GM13976 (cell line): ENCODE results near the gene RSPRY1.

Source experiments
- DNase-seq: peaks from one replicate; pipeline ENCODE4 v3.0.0; 2012; ENCODE audit warnings: low spot score
- in situ Hi-C: fragments of 300-500 bp; cut with MboI; formaldehyde crosslinking; loops from one replicate; pipeline ENCODE4 v1.12.0; 2022; ENCODE audit warnings: low sequenced_read_pairs, mixed read lengths, inconsistent platforms; ENCODE audit not compliant: unreplicated experiment
- TF ChIP-seq, protein P1 (sequence below): IDR thresholded peaks from 2 replicates; pipeline ENCODE4 v1.5.1; 2012; ENCODE audit warnings: borderline replicate concordance, mild to moderate bottlenecking; ENCODE audit not compliant: insufficient read depth; ENCODE audit errors: extremely low read depth, missing control alignments, control extremely low read depth

RSPRY1 gene

DNA sequence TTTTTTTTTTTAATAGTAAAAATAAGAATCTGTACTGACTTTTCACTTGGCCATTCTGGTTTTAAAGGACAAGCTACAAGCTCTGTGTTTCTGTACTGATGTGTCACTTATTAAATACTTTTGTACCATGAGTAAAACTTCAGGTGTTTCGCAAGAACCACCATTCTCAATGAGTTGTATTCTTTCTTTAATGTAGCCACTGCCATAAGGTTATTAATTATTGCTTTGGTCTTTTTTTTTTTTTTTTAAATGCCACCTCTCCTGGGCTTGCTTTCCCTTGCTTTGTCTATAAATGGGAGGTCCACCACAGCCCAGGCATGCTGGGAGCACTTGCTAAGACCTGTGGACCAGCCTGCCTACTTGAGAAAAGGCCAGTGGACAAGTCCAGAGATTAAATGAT lies 67.3 kb downstream of the RSPRY1 start:
- in situ Hi-C loops: no loop called here
- no peak for DNase-seq
- TF ChIP-seq, protein P1, sequence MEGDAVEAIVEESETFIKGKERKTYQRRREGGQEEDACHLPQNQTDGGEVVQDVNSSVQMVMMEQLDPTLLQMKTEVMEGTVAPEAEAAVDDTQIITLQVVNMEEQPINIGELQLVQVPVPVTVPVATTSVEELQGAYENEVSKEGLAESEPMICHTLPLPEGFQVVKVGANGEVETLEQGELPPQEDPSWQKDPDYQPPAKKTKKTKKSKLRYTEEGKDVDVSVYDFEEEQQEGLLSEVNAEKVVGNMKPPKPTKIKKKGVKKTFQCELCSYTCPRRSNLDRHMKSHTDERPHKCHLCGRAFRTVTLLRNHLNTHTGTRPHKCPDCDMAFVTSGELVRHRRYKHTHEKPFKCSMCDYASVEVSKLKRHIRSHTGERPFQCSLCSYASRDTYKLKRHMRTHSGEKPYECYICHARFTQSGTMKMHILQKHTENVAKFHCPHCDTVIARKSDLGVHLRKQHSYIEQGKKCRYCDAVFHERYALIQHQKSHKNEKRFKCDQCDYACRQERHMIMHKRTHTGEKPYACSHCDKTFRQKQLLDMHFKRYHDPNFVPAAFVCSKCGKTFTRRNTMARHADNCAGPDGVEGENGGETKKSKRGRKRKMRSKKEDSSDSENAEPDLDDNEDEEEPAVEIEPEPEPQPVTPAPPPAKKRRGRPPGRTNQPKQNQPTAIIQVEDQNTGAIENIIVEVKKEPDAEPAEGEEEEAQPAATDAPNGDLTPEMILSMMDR: no peak

GRCh38 chr16:57255686-57256415 lies 69.7 kb downstream of the RSPRY1 start:
- in situ Hi-C loops: no loop called here
- DNase-seq: no peak
- TF ChIP-seq, protein P1: no peak

GRCh38 chr16:57256601-57257395 lies 70.7 kb downstream of the RSPRY1 start:
- in situ Hi-C loops: no loop called here
- TF ChIP-seq, protein P1: no peak
- no peak for DNase-seq

DNA sequence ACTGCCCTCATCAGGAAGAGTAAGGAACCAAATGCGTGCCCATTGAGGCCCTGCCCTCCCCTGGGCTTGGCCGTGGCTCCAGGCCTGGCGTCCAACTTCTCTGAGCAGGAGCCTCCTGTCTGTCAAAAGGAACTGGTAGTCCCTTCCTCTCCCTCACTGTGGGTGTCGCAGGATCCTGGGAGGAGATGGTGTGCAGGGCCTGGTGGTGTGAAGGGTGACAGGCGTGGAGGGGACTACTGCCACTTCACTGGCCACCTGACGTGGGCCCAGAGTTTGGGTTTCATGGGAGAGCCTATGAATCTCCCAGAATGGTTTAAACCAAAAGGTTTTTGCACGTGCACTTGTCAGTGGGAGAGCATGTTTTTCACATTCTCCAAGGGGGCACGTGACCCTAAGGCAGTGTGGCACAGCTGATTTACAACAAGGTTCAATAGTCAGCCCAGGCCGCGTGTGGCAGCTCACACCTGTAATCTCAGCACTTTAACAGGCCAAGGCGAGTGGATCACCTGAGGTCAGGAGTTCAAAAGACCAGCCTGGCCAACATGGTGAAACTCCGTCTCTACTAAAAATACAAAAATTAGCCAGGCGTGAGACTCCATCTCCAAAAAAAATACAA lies 71.4 kb downstream of the RSPRY1 start:
- TF ChIP-seq, protein P1: no peak
- no peak for DNase-seq
- in situ Hi-C loops: no loop called here

GRCh38 chr16:57258226-57258909 lies 72.2 kb downstream of the RSPRY1 start:
- in situ Hi-C loops: no loop called here
- DNase-seq: no peak
- TF ChIP-seq, protein P1: no peak

GRCh38 chr16:57258910-57259475 lies 72.9 kb downstream of the RSPRY1 start:
- TF ChIP-seq, protein P1: no peak
- in situ Hi-C loops: no loop called here
- no peak for DNase-seq
